ENCODE results near the gene ALOX15B.

The ALOX15B gene

GRCh38 chr17:8038954-8039610, at the start of gene ALOX15B:
Gene ALOX15B, plus strand, starts transcription at chr17:8039059. Its CDS starts 97 bp downstream, at chr17:8039156.
- no peak for DNase-seq

GRCh38 chr17:7989781-7990655, 48.8 kb upstream of the ALOX15B start:
- peak; percentile 19 for DNase-seq

- no peak for DNase-seq
These were observed 46.3 kb upstream of the ALOX15B start for GRCh38 chr17:7992516-7992915.

GRCh38 chr17:7992924-7993323, 45.9 kb upstream of the ALOX15B start:
- DNase-seq = no peak

- DNase-seq = no peak
These were observed 44.8 kb upstream of the ALOX15B start for GRCh38 chr17:7993972-7994589.

- DNase-seq = no peak
These were observed 43.1 kb upstream of the ALOX15B start for GRCh38 chr17:7995724-7996123.

GRCh38 chr17:7997186-7997585, 41.7 kb upstream of the ALOX15B start:
- no peak for DNase-seq

GRCh38 chr17:8001976-8002720, 36.7 kb upstream of the ALOX15B start, which contains the start of gene GUCY2D:
Gene GUCY2D, plus strand, starts transcription at chr17:8002615. Its CDS starts 433 bp downstream, at chr17:8003048.
- no peak for DNase-seq

- DNase-seq = no peak
These were observed 35.9 kb upstream of the ALOX15B start for GRCh38 chr17:8002721-8003593.

- no peak for DNase-seq
These were observed 35.2 kb upstream of the ALOX15B start for GRCh38 chr17:8003594-8004181.

- no peak for DNase-seq
These were observed 34.0 kb upstream of the ALOX15B start for GRCh38 chr17:8004899-8005298.

GRCh38 chr17:8005357-8005756, 33.5 kb upstream of the ALOX15B start:
- DNase-seq = no peak

- no peak for DNase-seq
These were observed 32.7 kb upstream of the ALOX15B start for GRCh38 chr17:8005967-8006730.

- no peak for DNase-seq
These were observed 31.8 kb upstream of the ALOX15B start for GRCh38 chr17:8006836-8007680.

- DNase-seq = no peak
These were observed 31.0 kb upstream of the ALOX15B start for GRCh38 chr17:8007836-8008235.

- DNase-seq = no peak
These were observed 26.7 kb upstream of the ALOX15B start for GRCh38 chr17:8012045-8012580.

GRCh38 chr17:8012996-8013640, 25.7 kb upstream of the ALOX15B start:
- no peak for DNase-seq

GRCh38 chr17:8013731-8014557, 24.9 kb upstream of the ALOX15B start:
- no peak for DNase-seq
